ENCODE results near the gene EMILIN2. TPM values are rescaled to one million over a fixed set of nuclear protein-coding genes. Genes with fewer than 3 reads are reported as not detected.

Gene EMILIN2
- total RNA-seq, 2 donors from 2014 or later: 13.0 to 24.4 TPM

- ATAC-seq: peak in 1 of 2 donors; percentile 17
- Mint-ChIP-seq H3K36me3 (peaks cover 23 to 25% of the 10 kb centered on the region in 2 donors), H3K9me3 (no peaks in the 10 kb centered on the region)
Measured at GRCh38 chr18:2964361-2965010, 117.7 kb downstream of the EMILIN2 start.

More at GRCh38 chr18:2964361-2965010, 117.7 kb downstream of the EMILIN2 start:
- no peak for DNase-seq (ENCODE audit: low spot score in 2 of 2)
- H3K27ac Mint-ChIP-seq: peak overlapping the region; percentile 93 to 98

Other genes with a start within 250 kb of the EMILIN2 start
- gene SMCHD1, start 191.3 kb upstream of the EMILIN2 start, total RNA-seq: 100 to 1,000 TPM; 112 to 136 TPM
- 100 to 1,000 TPM in 1 of 2 donors, 10 to 100 TPM in 1; 66.0 to 113 TPM for gene LPIN2, start 166.1 kb downstream of the EMILIN2 start, total RNA-seq